ENCODE results near the gene SLC8A3.

The SLC8A3 gene

GRCh38 chr14:70173569-70173968 lies 15.2 kb downstream of the SLC8A3 start:
- DNase-seq = no peak

- DNase-seq = no peak
These were observed 17.0 kb downstream of the SLC8A3 start for GRCh38 chr14:70171726-70172125.

- no peak for DNase-seq
These were observed 17.8 kb downstream of the SLC8A3 start for GRCh38 chr14:70170976-70171375.

DNA sequence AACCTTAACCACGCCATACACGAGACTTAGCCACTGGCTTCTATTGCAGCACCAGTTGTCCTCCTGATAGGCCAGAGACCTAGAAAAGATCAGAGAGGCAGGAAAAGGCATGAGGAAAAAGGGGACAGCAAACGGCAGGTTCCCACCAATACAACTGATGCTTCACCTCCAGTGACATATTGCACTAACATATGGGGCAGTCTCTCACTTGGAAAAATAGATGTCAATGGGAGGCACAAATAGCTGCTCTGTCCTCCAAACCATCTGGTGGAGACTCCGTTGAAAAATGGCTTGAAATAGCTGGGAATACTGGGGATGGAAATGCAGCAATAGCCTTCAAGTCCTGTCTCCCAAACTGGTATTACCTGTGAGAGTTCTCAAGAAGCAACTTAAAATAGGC lies 20.3 kb downstream of the SLC8A3 start:
- no peak for DNase-seq

GRCh38 chr14:70166530-70167203 lies 22.1 kb downstream of the SLC8A3 start:
- DNase-seq = no peak

DNA sequence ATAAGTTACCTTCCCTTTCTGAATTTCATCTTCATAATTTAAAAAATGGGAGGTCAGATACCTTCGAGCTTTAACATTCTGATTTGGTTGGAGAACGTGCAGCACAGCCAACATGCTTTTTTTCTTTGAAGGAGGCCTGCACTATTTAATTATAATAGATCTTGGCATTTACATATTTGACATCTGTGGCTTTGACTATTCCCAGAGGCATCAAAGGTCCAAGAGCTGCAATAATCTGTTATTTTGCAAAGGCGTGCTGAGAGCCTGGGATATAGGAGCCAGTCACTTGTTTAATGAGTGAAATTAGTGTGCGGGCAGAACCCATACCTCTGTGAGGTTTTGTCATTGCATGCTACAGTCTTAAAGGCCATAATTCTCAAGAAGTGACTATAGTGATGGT lies 26.4 kb downstream of the SLC8A3 start:
- DNase-seq = no peak

DNA sequence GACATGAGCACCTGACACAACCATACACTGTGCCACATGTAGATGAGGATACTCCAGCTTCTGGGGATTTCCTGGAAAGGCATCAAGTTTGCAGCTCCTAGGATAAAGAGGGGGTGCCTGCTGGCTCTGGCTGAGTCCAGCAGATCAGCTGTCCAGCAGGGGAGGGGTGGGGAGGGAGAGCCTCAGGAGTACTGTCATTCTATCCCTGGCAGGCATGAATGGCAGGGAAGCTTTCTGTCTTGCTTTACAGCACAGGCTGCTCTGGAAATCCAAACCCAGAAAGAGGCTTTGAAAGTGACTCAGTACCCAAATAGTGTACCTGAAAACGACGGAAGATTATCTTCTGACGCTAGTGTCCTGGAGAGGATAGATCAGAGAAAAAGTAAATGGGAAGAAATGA lies 32.2 kb downstream of the SLC8A3 start:
- no peak for DNase-seq

DNA sequence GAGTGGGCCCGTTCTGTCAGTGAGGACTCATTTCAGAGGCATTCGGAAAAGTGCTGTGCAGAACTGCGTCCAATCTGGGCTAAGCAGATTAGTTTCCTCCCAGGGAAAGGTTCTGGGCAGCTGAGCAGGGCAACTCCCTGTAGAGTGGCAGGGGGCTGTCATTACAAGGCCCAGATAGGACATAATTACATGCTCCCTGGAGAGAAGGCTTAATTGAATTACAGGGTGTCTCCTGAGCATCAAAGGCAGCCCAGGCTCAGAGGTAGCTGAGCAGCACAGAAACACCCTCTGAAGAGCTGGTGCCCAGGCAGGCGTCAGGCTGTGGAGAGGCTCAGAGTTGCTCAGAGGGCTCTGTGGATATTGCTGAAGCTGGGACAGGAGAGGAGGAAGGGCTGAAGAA lies 36.0 kb downstream of the SLC8A3 start:
- DNase-seq = no peak

DNA sequence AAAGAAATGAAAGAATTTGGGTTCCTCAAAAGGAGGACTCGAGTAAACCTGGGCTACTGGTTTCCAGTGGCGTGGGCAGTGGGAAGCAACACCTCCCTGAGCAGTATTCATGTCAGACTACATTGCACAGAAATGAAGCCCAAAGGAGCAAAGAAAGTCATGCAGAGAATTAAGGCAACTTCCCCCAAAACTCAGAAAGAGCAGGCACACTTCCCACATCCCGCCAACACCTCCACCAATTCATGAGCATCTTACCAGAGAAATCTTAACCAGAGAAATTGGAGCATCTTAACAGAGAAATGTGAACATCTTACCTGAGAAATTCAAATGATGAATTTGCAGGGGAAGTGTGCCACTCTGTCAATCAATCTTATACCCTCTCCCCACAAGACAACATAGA lies 36.7 kb downstream of the SLC8A3 start:
- no peak for DNase-seq

DNA sequence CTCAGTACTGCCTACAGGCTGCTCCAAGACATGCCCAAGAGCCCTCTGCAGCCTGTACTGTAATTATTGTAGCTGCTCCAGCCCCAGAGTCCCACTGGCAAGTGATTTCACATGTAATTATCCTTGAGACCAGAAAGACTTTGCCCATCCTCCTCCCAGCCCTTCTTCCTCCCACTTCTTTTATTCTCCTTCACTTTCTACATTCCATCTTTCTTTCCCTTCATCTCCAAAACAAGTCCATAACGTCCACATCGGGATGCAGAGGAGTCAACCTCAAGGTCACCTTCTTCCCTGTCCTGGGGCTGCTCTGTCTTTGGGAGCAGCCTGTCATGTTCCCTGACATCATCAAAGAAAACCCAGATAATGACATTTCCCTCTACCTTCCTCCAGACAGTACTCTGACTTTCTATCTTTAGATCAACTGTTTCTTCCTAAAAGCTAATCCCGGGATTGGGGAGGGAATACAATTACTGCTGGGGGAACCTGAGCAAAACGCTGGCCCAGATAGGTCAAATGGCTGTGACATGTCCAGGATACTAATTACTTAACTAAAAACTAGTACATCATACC lies 39.1 kb downstream of the SLC8A3 start:
- no peak for DNase-seq

GRCh38 chr14:70148911-70149595 lies 39.7 kb downstream of the SLC8A3 start:
- no peak for DNase-seq

GRCh38 chr14:70148351-70148750 lies 40.4 kb downstream of the SLC8A3 start:
- no peak for DNase-seq

DNA sequence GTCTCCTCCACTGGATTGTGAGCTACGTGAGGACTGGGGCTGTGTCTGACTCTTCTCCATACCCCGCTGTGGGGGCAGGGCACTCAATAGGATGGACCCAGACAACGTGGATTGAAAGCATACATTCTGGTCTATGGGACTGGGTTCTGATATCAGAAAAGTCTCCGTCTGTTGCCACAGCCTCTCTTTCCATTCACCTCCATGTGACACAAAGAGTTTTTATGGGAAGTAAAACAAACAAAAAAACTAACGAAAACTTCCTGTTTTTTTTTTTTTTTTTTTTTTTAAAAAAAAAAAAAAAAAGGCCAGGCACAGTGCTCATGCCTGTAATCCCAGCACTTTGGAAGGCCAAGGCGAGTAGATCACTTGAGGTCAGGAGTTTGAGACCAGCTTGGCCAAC lies 44.7 kb downstream of the SLC8A3 start:
- no peak for DNase-seq

DNA sequence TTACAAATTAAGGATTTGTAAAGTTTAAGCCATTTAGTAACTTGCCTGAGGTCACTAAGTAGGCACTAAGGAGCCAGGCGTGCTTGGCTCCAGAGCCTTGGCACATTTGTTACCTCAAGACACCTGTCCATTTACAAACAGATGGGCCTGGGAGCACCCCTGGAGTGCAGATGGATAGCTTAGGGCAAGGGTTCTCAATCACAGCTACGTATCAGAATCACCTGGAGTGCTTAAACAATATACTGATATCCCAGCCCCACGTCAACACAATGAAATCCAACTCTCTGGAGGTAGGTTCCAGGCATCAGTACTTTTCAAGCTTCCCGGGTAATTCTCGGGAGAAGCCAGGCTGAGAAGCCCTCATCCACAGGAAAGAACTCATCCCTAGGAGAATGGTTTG lies 45.4 kb downstream of the SLC8A3 start:
- DNase-seq = no peak

DNA sequence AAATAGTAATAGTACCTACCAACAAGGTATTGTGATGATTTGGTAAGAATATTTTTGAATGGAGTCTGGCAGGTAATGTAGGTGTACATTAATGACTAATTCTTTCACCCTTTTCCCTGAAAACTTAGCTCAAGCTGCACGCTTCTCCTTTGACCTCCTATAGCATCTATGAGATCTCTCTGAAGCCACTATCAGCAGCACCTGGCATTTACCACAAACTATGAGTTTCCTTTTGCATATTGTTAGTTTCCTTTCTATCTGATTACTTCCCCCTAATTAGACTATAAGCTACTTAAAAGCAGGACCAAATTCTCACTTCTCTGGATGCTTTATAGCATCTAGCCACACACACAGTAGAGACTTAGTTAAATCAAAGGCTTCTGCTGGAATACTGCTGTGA lies 48.1 kb downstream of the SLC8A3 start:
- no peak for DNase-seq

DNA sequence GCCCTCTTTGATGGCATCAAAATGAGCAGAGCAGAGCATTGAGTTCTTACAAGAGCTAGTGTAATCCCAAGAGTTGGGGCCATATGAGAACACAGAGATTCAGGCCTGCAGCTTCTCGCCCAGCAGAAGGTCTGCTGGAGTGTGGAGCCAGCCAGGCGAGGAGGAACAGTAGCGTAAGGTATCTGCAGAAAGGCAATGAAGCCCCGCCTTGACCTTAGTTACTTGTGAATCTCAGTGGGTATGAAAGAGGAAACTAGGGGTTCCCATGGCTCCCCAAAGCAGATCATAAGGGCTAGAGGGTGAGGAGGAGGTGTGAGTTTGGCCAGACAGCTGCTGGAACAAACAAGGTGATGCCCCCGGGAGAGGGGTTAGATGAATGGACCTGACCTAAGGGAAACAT lies 49.4 kb downstream of the SLC8A3 start:
- DNase-seq = no peak

- DNase-seq = no peak
These were observed 51.0 kb downstream of the SLC8A3 start for GRCh38 chr14:70137788-70138187.

- no peak for DNase-seq
These were observed 55.3 kb downstream of the SLC8A3 start for GRCh38 chr14:70133461-70133860.

DNA sequence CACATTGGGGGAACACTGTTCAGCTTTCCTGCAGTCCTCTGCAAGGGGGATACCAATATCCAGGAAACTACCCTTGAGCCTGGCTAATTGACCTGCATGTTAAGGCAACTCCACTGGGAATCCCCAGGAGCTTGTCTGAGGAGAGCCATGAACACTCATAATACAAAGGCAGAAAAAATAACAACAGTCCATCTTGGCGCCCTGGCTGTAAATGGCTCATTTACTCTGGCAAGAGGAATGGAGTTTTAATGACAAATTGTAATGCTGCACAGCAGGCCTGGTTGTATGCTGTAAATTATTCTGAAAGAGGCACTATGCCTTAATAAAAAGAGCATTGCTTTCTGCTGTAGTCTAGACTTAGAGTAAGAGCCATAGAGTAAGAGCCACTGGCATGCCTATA lies 58.3 kb downstream of the SLC8A3 start:
- DNase-seq = no peak

- no peak for DNase-seq
These were observed 61.6 kb downstream of the SLC8A3 start for GRCh38 chr14:70127186-70127585.

DNA sequence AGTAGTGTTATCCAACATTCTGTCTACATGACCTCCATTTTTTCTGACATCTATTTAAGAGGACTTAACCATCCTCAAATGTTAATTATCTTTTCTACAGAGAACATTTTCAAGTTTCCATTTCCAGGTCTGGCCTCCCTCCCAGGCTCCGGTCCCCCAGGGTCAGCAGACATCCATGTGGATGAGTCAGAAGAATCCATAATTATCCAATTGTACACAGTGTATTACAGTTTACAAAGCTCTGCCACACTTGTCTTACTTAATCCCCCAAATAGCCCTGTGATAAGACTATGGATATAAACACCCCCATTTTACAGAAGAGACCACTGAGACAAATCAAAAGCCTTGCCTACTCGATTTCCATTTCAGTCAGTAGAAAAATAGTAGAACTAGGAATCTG lies 65.0 kb downstream of the SLC8A3 start:
- DNase-seq = no peak

DNA sequence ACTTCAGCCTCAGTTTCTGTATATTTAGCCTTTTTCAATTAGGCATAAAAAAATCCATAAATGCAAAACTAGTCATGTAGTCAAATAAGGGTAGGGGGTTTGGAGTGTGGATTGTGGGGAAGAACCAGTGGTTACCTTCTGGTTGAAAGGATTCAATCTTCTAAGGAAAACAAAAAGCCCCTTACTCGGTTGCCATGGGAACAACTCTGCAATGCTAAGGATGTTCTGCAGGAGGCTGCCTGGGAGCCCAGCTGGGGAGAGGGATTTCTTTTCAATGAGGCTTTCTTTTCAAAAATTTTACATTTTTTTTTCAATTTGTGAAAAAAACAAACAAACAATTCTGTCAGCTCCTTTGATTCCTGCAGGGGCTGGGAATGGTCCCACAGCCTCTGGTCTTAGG lies 67.2 kb downstream of the SLC8A3 start:
- DNase-seq = no peak

DNA sequence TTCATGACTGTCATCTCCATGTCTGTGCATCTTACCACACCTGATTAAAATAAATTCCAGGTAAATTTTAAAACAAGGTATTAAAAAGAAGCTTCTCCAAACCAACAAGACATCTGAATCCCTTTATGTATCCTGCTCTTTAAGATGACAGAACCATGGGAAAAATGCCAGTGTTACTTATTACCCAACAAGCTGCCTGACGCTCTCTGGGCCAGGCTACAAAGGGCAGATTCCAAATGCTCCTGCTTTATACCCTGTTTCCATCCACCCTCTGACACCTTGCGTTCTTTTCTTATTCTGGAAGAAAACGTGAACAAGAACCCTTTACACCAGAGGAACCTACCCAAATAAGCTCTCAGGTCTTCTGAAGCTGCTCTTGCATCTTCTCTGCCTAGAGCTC lies 70.7 kb downstream of the SLC8A3 start:
- no peak for DNase-seq

DNA sequence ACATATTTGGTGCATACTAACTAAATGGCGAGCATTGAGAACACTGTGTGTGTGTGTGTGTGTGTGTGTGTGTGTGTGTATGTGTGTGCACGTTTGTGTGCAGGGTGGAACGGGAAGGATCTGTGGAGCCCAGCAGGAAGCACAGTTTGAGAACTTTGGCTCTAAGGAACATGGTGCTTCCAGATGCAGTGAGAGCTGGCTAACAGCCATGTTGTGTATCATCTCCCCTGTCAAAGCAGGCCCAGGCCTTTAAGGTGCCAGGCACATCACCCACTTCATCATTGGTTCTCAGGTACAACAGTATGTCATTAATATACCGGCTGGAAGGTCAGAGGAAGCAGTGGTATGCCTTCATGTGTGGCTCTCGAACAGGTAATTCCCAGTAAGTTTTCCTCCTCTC lies 72.5 kb downstream of the SLC8A3 start:
- no peak for DNase-seq
